AG04450 (cell line): ENCODE data around the gene WDR7. TPM values are rescaled to one million over a fixed set of nuclear protein-coding genes. Genes with fewer than 3 reads are reported as not detected.

Experiments
- CTCF ChIA-PET: fragments of 300-600, 350-600 bp; formaldehyde crosslinking; extraction: SDS; loops from one replicate; lab custom pipeline; 2022; ENCODE audit warnings: antibody characterized with exemption, inconsistent platforms; lab: Charles Lee
- POLR2A ChIA-PET: fragments of 350-600 bp; formaldehyde crosslinking; extraction: SDS; loops from one replicate; lab custom pipeline; 2021; ENCODE audit warnings: antibody characterized with exemption, inconsistent platforms; lab: Yijun Ruan, JAX
- DNase-seq: peaks from one replicate; pipeline ENCODE4 v3.0.0-alpha.2; 2011; ENCODE audit warnings: low read depth, low spot score
- H3K27ac ChIP-seq: one replicate; pipeline ENCODE4 v1.5.1; 2012; ENCODE audit warnings: low read depth, low read length, control low read depth
- H3K27me3 ChIP-seq: one replicate; pipeline ENCODE4 v1.6.0; 2012; ENCODE audit warnings: low read length; ENCODE audit not compliant: control insufficient read depth, insufficient read depth
- H3K4me3 ChIP-seq: 2 replicates; pipeline ENCODE4 v1.5.1; 2011; ENCODE audit warnings: mild to moderate bottlenecking, low read depth, low read length, control low read depth
- H3K9me3 ChIP-seq: 2 replicates; pipeline ENCODE4 v1.5.1; 2012; ENCODE audit warnings: low read length; ENCODE audit not compliant: control insufficient read depth, insufficient read depth
- CTCF ChIP-seq: IDR thresholded peaks from 2 replicates; pipeline ENCODE4 v1.5.1; 2011; ENCODE audit warnings: low read depth, low read length, control low read depth, inconsistent platforms
- polyA plus RNA-seq: library from polyadenylated mRNA; depleted of rRNA; stranded (reverse); fragments of >200 nt; gene quantifications from 2 replicates; pipeline ENCODE4 v1.2.3, GENCODE V29; 2011

The WDR7 gene
- polyA plus RNA-seq, 1 experiment, result 8.1 TPM

DNA sequence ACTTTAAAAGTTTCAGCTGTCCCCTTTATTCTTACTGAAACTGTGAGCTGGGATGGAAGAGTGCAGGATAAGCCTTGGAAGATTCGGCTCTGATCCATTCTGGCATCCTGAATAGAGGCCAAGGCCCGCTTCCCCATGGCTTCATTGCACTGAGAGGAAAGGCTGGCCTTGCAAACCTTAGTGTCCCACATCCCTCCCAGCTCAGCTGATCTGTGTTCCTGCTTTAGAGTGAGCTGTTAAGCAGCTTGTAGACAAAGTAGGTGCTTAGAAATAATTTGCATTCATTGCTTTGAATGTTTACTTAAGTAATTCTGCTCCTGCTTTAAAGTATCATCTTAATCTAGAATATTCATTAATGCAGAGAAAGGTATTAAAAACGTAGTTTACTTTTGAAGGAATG lies 326.1 kb downstream of the WDR7 start:
- no peak overlapping the region for H3K27ac ChIP-seq

DNA sequence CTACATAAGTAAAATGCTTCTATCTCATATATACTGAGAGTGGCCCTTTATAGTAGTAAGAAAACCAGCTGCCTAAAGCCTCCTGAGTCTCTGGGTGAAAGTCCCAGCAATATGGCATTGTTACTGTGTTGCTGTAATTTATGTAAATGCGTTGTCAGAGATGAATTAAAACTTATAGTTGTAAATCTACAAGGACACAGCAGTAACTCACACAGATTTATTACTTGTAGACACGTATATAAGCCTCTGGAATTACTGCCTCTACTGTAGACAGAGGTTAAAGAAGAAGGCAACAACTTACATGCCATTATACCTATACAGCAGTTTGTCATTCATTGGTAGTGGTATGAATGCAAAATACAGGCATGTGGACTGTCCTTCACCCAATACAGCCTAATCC lies 326.6 kb downstream of the WDR7 start:
- POLR2A ChIA-PET, result no interaction called here

More for the DNA sequence above, 326.1 kb downstream of the WDR7 start:
- no peak for TF ChIP-seq CTCF
- no peak for DNase-seq
- no peaks in the 10 kb centered on the region for H3K9me3 ChIP-seq
- POLR2A ChIA-PET, result no interaction called here
- H3K27me3 ChIP-seq, result no peaks in the 10 kb centered on the region
- H3K4me3 ChIP-seq, result no peak overlapping the region
- CTCF ChIA-PET, result no interaction called here

DNA sequence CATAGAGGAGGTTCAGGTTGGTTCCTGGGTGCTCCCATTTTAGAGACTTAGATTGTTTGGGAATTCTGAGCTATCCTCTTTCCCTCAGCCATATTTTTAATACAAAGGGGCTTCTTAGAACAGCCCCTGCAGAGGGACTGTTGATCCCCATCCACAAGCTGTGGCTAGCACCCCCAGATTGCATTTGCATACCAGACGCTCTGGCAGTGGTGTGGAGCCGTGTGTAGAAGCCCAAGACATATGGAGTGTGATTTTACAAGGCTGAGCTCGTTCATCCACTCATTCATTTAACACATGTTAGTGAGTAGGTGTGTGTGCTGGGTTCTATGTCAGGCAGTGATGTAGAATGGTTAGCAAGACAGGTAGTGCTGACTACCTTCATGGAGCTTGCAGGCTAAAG lies 329.0 kb downstream of the WDR7 start:
- Histone ChIP-seq H3K9me3 (no peaks in the 10 kb centered on the region), H3K27me3 (no peaks in the 10 kb centered on the region), H3K27ac (no peak overlapping the region), H3K4me3 (no peak overlapping the region)
- no peak for DNase-seq
- ChIA-PET POLR2A (no interaction called here), CTCF (no interaction called here)
- no peak for TF ChIP-seq CTCF

More for the DNA sequence above, 326.6 kb downstream of the WDR7 start:
- DNase-seq, result no peak
- TF ChIP-seq CTCF, result no peak
- CTCF ChIA-PET, result no interaction called here
- Histone ChIP-seq H3K9me3 (no peaks in the 10 kb centered on the region), H3K4me3 (no peak overlapping the region), H3K27me3 (no peaks in the 10 kb centered on the region), H3K27ac (no peak overlapping the region)

- no peak for DNase-seq
- Histone ChIP-seq H3K27me3 (no peaks in the 10 kb centered on the region), H3K27ac (no peak overlapping the region), H3K4me3 (no peak overlapping the region), H3K9me3 (no peaks in the 10 kb centered on the region)
- CTCF ChIA-PET, result no interaction called here
- POLR2A ChIA-PET, result no interaction called here
- TF ChIP-seq CTCF, result no peak
Measured at GRCh38 chr18:56982766-56983165, 331.6 kb downstream of the WDR7 start.

DNA sequence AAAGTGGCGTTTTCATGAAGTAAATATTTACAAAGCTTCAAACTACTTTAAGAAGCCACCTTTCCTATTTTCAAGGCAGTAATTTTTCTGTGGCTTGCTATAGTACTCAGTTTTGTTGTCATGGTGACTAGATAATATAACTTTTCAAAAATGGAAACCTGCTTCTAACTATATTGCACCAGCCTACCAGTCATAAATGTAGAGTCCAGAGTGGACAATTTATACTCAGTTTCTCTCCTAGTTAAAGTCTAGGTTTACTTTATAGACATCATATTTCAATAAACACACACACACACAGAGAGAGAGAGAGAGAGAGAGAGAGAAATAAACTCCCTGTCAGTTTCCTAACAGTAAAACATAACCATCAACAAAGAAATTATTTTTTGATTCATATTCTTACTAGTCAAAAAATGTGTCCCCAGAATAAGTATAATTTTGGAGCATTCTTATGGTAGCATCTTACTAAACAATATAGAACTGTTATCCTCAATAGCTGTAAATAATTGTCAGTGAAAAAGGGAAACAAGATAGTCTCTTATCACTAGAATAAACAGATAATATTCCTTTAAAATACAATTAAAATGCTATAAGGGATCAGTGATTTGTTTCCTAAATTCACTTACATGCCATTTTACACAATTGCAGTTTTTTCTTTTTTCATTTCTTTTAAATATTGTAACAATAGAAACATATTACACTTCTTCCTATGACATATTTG lies 332.3 kb downstream of the WDR7 start:
- Histone ChIP-seq H3K9me3 (no peaks in the 10 kb centered on the region), H3K27ac (no peak overlapping the region), H3K27me3 (no peaks in the 10 kb centered on the region), H3K4me3 (no peak overlapping the region)
- POLR2A ChIA-PET, result no interaction called here
- no peak for TF ChIP-seq CTCF
- no peak for DNase-seq
- CTCF ChIA-PET, result no interaction called here
